Measurements from ENCODE around the gene EAPP.
"Not testable (repeated sequence)": the region's sequence is repeated elsewhere in the genome, so short reads cannot be mapped to it uniquely, and the experiment has no call there.

The EAPP gene

GRCh38 chr14:34478261-34478660, 61.2 kb downstream of the EAPP start:
- no peak for DNase-seq

DNA sequence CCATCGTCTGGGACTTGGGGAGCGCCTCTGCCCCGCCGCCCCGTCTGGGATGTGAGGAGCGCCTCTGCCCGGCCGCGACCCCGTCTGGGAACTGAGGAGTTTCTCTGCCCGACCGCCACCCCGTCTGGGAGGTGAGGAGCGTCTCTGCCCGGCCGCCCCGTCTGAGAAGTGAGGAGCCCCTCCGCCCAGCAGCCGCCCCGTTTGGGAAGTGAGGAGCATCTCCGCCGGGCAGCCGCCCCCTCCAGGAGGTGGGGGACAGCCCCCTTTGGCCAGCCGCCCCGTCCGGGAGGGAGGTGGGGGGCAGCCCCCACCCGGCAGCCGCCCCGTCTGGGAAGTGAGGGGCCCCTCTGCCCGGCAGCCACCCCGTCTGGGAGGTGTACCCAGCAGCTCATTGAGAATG, 63.5 kb downstream of the EAPP start:
- DNase-seq = not testable (repeated sequence)

DNA sequence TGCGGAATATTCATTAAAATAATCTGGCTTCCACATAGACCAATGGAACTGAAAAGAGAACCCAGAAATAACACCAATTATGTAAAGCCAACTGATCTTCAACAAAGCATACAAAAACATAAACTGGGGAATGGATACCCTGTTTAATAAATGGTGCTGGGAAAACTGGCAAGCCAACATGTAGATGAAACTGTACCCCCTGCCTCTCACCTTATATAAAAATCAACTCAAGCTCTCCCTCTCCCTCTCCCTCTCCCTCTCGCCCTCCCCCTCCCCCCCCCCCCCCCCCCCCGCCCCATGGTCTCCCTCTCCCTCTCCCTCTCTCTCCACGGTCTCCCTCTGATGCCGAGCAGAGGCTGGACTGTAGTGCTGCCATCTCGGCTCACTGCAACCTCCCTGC, 64.3 kb downstream of the EAPP start:
- no peak for DNase-seq

GRCh38 chr14:34474187-34474679, 65.3 kb downstream of the EAPP start:
- no peak for DNase-seq

DNA sequence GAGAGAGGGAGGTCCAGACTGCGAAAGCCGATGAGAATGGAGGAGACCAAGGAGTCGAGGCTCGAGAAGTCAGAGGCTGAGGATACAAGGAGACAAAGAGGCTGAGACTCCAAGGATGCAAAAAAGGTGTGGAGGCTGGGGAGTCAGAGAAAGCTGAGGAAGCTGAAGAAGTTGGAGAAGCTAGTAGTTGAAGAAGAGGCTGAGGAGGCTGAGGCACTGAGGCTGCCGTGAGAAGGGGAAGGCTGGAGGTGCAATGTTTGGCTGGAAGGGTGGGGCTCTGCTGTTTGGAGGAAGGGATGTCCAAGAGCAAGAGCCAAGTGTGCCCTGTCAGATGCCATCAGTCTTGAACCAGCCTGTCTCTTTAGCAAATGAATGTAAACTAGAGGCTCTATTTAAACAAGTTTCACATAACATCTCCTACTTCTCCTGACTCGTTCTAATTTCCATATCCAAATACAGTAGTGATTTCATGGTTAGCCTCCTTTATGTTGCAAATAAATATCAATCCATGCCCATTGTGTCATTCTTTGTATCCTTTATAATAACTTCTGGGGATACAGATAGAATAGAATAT, 66.7 kb downstream of the EAPP start:
- no peak for DNase-seq

- DNase-seq = no peak
Measured at GRCh38 chr14:34470319-34470718, 69.2 kb downstream of the EAPP start.

GRCh38 chr14:34466691-34467090, 72.8 kb downstream of the EAPP start:
- no peak for DNase-seq
